GM13977 (cell line): ENCODE results near the gene ARAP3.

Source experiments
- DNase-seq: peaks from one replicate; pipeline ENCODE4 v3.0.0; 2012; ENCODE audit warnings: low spot score
- CTCF ChIP-seq: IDR thresholded peaks from 2 replicates; pipeline ENCODE4 v1.5.1; 2012; ENCODE audit warnings: mild to moderate bottlenecking, control low read depth; ENCODE audit not compliant: insufficient read depth; ENCODE audit errors: extremely low read depth, missing control alignments
- in situ Hi-C: fragments of 300-500 bp; cut with MboI; formaldehyde crosslinking; loops from one replicate; pipeline ENCODE4 v1.12.0; 2022; ENCODE audit warnings: low sequenced_read_pairs, low pct_unique_long_range_greater_than_20kb, mixed read lengths, inconsistent platforms; ENCODE audit not compliant: unreplicated experiment

Gene ARAP3

GRCh38 chr5:141635646-141636045 is 46.4 kb downstream of the ARAP3 start:
- no peak for TF ChIP-seq CTCF
- in situ Hi-C loops, result no loop called here

GRCh38 chr5:141634720-141635119 is 47.3 kb downstream of the ARAP3 start:
- in situ Hi-C loops, result no loop called here
- no peak for TF ChIP-seq CTCF
- peak; percentile 16 for DNase-seq

More at GRCh38 chr5:141635646-141636045, 46.4 kb downstream of the ARAP3 start:
- no peak for DNase-seq

GRCh38 chr5:141633871-141634561 is 48.0 kb downstream of the ARAP3 start:
- peak; percentile 81 for DNase-seq
- in situ Hi-C loops, result no loop called here
- no peak for TF ChIP-seq CTCF

GRCh38 chr5:141632650-141633049 is 49.4 kb downstream of the ARAP3 start:
- in situ Hi-C loops, result no loop called here
- no peak for TF ChIP-seq CTCF
- no peak for DNase-seq

GRCh38 chr5:141630570-141631140 is 51.4 kb downstream of the ARAP3 start:
- no peak for TF ChIP-seq CTCF
- DNase-seq, result no peak
- in situ Hi-C loops, result no loop called here

GRCh38 chr5:141628175-141628788 is 53.7 kb downstream of the ARAP3 start:
- DNase-seq, result no peak
- TF ChIP-seq CTCF, result no peak
- in situ Hi-C loops, result no loop called here
